Osteoblast (primary cell): ENCODE data around the gene SLC22A13. TPM values are rescaled to one million over a fixed set of nuclear protein-coding genes. Genes with fewer than 3 reads are reported as not detected.

Experiments used
- DNase-seq: peaks from one replicate; pipeline ENCODE4 v3.0.0; 2011; ENCODE audit warnings: low spot score, mixed read lengths; ENCODE audit not compliant: insufficient read length; ENCODE audit errors: missing footprints
- H2AFZ ChIP-seq: 2 replicates; pipeline ENCODE4 v1.6.0; 2011; ENCODE audit warnings: mild to moderate bottlenecking, low read length
- H3K27ac ChIP-seq: 2 replicates; pipeline ENCODE4 v1.5.1; 2011; ENCODE audit warnings: mild to moderate bottlenecking, low read depth, low read length, moderate library complexity
- H3K27me3 ChIP-seq: 2 replicates; pipeline ENCODE4 v1.6.0; 2012; ENCODE audit warnings: mild to moderate bottlenecking, control low read depth, inconsistent platforms, low read length, moderate library complexity; ENCODE audit not compliant: insufficient read depth
- H3K36me3 ChIP-seq: 2 replicates; pipeline ENCODE4 v1.5.1; 2011; ENCODE audit warnings: mild to moderate bottlenecking, low read length, control low read depth, moderate library complexity; ENCODE audit not compliant: insufficient read depth
- H3K4me1 ChIP-seq: 2 replicates; pipeline ENCODE4 v1.5.1; 2011; ENCODE audit warnings: mild to moderate bottlenecking, low read length, control low read depth, moderate library complexity; ENCODE audit not compliant: insufficient read depth
- H3K4me2 ChIP-seq: 2 replicates; pipeline ENCODE4 v1.6.0; 2011; ENCODE audit warnings: mild to moderate bottlenecking, low read length; ENCODE audit not compliant: insufficient read depth
- H3K4me3 ChIP-seq: fragments of 200-600 bp; sonication (generic); 3 replicates; pipeline ENCODE4 v1.5.1; 2012; ENCODE audit warnings: mild to moderate bottlenecking, low read length, inconsistent platforms; ENCODE audit not compliant: insufficient read depth
- H3K79me2 ChIP-seq: 2 replicates; pipeline ENCODE4 v1.6.0; 2012; ENCODE audit warnings: mild to moderate bottlenecking, low read length, control low read depth, inconsistent platforms; ENCODE audit not compliant: insufficient read depth
- H3K9me3 ChIP-seq: 2 replicates; pipeline ENCODE4 v1.5.1; 2011; ENCODE audit warnings: low read depth, low read length, control low read depth
- H4K20me1 ChIP-seq: 2 replicates; pipeline ENCODE4 v1.6.0; 2012; ENCODE audit warnings: mild to moderate bottlenecking, low read length, control low read depth; ENCODE audit not compliant: insufficient read depth
- CTCF ChIP-seq: IDR thresholded peaks from 2 replicates; pipeline ENCODE4 v1.5.1; 2011; ENCODE audit warnings: mild to moderate bottlenecking, low read depth, low read length, moderate library complexity; ENCODE audit errors: extremely low read depth
- total RNA-seq: library from RNA; depleted of rRNA; stranded (reverse); fragments of >200 nt; gene quantifications from 2 replicates; pipeline ENCODE4 v1.2.3, GENCODE V29; 2012

SLC22A13 gene
- total RNA-seq, 1 donor: 0.36 TPM

DNA sequence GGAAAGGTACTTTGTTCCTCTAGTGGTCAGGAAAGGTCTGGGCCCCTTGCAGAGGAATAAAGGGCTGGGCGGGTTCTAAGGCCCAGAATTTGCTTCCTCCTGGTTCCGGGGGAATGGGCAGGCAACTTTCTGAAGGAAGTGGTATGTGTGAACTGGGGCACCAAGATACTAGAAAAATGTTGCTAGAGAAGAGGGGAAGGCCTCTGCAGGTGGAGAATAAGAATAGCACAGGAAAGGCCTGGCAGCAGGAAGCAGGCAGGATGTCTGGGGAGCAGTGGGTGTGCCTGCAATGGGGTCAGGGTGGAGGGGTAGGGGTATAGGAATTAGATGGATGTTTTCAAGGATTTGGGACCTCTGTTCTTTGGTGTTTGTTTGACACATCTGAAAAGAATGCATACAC, 2.0 kb downstream of the SLC22A13 start:
- H3K27me3 ChIP-seq: no peaks in the 10 kb centered on the region
- no peaks in the 10 kb centered on the region for H3K4me1 ChIP-seq
- no peaks in the 10 kb centered on the region for H3K36me3 ChIP-seq
- H3K4me2 ChIP-seq: no peak overlapping the region
- H3K9me3 ChIP-seq: no peaks in the 10 kb centered on the region
- no peaks in the 10 kb centered on the region for H3K79me2 ChIP-seq
- no peak overlapping the region for H3K27ac ChIP-seq
- no peak overlapping the region for H2AFZ ChIP-seq
- H3K4me3 ChIP-seq: no peak overlapping the region
- no peak for DNase-seq
- no peak for TF ChIP-seq CTCF
- no peaks in the 10 kb centered on the region for H4K20me1 ChIP-seq

DNA sequence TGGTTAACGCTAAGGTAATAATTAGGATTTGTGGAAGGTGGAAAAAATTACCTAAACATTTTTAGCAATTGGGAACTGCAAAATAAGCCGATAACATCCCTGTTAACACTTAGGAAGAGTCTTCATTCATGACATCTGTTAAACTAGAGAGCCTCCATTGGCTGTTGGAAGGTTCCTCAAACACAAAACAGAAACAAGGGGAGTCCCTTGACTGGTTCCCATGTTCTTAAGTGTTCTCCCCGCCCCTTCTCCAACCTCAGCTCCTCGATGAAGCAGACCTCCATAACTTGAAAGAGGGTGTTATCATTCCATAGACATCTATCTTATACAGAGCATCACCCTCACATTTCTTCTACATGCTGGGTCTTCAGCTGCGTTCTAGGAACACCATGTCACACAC, 2.5 kb downstream of the SLC22A13 start:
- H3K27me3 ChIP-seq: no peaks in the 10 kb centered on the region
- no peaks in the 10 kb centered on the region for H3K79me2 ChIP-seq
- H3K4me3 ChIP-seq: no peak overlapping the region
- H3K4me2 ChIP-seq: no peak overlapping the region
- H2AFZ ChIP-seq: no peak overlapping the region
- no peak for DNase-seq
- no peak for TF ChIP-seq CTCF
- no peaks in the 10 kb centered on the region for H3K9me3 ChIP-seq
- H4K20me1 ChIP-seq: no peaks in the 10 kb centered on the region
- H3K4me1 ChIP-seq: no peaks in the 10 kb centered on the region
- no peak overlapping the region for H3K27ac ChIP-seq
- no peaks in the 10 kb centered on the region for H3K36me3 ChIP-seq

DNA sequence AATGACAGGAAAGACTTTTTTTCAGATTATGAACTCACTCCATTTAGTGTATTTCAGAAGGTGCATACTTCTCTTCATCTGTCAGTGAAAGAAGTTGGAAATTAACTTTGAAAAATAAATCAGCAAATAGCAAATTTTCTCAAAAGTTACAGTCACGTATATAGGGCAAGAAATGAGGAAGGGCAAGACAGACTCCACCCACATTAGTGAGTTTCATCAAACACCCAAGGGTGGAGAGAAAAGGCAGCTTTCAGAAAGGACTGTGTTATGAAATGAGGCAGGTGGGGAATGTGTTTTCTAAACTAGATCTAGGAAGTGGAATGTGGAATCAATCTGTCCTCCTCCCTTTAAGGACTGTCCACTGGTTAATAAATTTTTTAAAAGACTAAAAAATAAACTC, 2.9 kb downstream of the SLC22A13 start:
- H3K4me1 ChIP-seq: no peaks in the 10 kb centered on the region
- no peak for TF ChIP-seq CTCF
- no peak overlapping the region for H3K27ac ChIP-seq
- H3K36me3 ChIP-seq: no peaks in the 10 kb centered on the region
- no peak overlapping the region for H3K4me3 ChIP-seq
- no peak overlapping the region for H3K4me2 ChIP-seq
- no peaks in the 10 kb centered on the region for H3K27me3 ChIP-seq
- H3K9me3 ChIP-seq: no peaks in the 10 kb centered on the region
- H3K79me2 ChIP-seq: no peaks in the 10 kb centered on the region
- H4K20me1 ChIP-seq: no peaks in the 10 kb centered on the region
- H2AFZ ChIP-seq: no peak overlapping the region
- DNase-seq: no peak

DNA sequence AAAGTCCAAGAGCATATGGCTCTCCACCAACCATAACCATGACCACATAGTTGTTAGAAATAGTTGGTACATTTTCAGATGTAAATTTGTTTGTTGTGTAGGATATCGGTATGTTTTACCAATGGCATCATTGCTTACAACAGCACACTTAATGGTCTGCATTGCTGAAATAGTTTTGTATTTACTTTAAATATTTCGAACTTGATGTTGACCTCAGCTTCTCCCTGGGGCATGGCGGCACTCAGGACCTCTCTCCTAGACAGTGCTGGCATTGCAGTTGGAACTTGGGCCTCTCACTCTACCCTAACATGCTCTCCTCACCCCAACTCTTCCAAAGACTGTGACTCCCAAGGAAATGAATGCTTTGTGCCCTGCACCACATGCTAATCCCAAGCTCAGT, 5.0 kb downstream of the SLC22A13 start:
- H3K36me3 ChIP-seq: no peaks in the 10 kb centered on the region
- H3K27ac ChIP-seq: no peak overlapping the region
- no peaks in the 10 kb centered on the region for H3K27me3 ChIP-seq
- no peak overlapping the region for H3K4me3 ChIP-seq
- no peaks in the 10 kb centered on the region for H3K4me1 ChIP-seq
- no peak for TF ChIP-seq CTCF
- no peak overlapping the region for H3K4me2 ChIP-seq
- no peaks in the 10 kb centered on the region for H3K79me2 ChIP-seq
- H3K9me3 ChIP-seq: no peaks in the 10 kb centered on the region
- no peak for DNase-seq
- H4K20me1 ChIP-seq: no peaks in the 10 kb centered on the region
- no peak overlapping the region for H2AFZ ChIP-seq
